Stimulated activated CD4-positive, alpha-beta T cell treated with anti-CD3 and anti-CD28 coated beads, Interleukin-12 subunit alpha, Interleukin-12 subunit beta, amount 100 ng/mL, for 24 hours (primary cell): ENCODE measurements around the gene NEK7.

ENCODE experiments used
- DNase-seq, 2 experiments: peaks; one replicate each; pipeline ENCODE4 v3.0.0-alpha.2; 2020; ENCODE audit warnings: low read depth in 2 of 2

The NEK7 gene

DNA sequence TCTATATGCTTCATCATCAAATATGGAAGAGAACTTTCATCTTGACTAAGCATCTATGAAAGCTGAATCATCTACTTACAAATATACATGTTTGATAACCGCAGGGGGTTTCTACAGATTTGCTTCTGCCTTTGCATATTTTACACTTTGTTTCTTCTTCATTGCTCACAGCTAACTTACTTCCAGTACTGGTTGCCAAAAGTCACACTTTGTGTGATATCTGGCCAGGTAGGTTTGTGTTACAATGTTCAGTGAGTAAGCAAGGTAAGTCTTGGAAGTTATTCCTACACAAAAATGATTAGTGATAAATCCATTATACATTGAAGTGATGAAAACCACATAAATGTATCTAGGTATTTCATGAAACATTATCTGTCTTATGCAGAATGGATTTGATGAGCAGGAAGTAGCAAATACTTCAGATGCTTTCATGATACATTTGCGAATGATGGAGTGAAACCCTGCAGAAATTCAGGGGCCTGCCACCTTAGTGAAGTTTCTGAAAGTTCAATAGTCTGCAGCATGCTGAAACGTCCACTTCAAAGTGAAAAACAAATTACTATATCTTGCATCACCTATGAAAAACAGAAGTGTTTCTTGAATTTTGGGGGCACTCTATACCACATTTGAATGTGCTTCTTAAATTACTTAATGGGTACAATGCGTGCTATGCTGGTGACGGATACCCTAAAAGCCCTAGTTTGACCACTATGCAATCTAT is 196.3 kb downstream of the NEK7 start:
- no peak for DNase-seq

DNA sequence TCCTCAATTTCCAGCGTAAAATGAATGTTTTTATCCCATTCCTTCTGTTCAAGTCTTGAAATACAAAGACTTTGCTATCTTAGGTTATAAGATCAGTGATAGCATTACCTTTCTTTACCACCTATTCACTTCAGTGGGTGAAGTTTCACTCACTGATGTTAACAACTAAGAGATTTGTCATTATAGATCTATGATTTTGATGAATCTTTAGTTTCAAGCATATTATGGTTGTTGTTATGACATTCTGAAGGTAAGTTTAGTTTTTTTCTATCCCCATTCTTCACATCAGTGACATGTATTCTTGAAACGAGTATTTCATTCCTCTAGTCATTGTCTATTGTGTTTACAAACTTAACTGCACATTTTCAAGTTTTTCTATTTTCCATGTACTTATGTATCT is 201.1 kb downstream of the NEK7 start:
- no peak for DNase-seq

DNA sequence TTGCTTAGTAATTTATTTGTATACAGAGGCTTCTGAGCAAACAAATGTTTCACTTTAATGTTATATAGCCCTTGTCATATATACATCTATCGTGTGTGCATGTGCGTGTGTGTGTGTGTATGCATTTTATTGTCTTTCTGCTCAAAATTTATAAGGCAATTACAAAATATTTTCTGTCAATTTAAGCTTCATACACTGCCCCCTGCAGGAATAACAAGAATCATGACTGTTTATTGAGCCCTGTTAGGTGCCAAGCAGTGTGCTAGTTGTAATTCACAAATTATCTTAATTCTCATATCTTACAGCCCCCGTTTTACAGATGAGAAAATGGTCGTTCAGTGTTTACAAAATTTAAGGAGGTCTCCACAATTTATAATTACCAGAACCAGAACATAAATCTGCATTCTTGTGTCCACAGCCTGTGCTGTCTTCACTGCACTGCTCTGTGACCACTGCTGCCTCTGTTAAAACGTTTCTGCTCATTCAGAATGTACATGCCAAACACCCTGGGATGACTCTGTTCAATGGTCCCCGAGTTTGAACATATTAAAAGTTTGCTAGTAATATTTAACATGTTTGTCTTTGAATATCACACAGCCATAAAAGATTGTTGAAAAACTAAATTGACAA is 202.3 kb downstream of the NEK7 start:
- DNase-seq, result no peak

DNA sequence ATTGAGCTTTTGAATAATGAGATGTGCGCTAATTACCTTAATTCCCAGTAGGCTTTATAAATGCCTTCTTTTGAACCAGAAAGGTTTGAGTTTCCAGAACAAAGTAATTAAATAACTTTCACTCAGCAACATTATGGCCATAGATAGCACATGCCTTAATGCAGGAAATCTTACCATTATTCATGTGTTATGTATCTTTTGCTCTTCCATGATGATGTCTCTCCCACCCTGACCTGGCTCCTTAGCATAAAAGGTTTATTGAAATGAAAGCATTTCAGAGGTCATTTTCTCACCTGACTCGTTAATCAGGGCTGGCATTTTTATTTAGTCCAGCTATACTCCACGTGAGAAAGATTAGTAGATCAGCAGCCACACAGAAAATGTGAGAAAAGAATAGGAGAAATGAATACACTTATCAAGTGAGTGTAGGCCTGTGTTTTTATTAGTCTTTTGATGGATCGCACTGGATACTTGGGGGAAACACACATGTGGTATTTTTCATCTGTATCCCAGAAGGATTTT is 203.5 kb downstream of the NEK7 start:
- no peak for DNase-seq

DNA sequence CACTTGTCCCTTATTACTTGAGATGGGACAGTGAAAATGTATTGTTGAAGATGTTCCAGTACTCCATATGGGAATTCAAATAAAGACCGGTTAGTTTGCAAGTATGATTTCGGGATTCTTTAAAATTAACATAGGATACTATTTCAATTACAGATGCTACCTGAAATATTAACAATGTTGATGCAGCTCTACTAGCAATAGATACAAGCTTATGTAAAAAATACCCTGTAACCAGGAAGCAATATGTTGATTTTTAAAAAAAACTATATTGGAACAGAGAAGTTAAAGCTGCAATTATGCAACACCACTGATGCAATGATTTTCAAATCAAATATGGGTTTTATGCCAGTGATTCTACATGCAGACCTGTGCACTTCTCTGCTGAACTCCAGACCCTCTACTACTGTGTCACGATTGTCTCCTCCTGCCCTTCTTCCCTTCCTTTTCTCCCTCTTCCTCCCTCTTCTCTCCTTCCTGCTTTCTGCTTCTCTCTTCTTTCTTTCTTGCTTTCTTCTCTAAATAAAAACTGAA is 204.5 kb downstream of the NEK7 start:
- DNase-seq, result no peak

DNA sequence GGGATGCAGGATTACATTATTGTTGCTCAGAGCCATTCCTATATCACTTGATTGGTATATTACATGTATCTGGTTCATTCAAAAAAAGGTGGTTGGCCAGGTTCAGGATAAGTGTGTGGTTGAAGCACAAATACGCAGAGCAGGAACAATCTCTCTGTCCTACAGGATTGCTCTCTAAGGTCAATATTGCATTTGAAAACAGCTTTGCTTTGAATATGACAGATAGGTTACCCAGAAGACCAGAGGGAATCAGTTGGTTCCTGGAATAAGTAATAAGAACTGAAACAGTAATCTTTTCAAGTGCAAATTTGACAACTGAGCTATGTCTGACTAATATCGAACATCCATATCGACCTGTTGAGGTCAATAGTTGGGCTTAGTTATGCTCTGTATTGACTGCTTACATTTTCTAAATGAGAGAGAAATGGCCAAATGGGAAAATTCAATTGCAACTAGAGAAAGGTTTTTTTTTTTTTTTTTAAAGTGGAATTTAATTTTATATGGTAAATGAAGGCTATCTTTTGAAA is 206.9 kb downstream of the NEK7 start:
- no peak for DNase-seq

DNA sequence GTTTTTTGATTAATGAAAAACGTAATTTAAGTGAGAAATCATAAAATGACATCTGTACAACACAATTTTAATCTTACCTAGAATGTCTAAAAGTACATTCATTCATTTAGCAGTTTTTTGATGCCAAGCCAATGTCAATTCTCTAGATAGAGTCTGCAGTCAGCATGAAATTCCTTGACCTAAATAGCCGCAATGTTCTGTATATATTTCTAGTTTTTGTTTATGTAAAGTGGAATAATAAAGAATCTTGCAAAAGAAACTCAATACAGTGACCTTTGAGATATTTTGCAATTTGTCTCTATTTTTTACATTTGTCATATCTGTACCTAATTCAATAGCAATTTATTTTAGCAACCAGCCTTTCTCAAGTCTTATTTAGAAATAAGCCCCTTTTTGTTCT is 207.7 kb downstream of the NEK7 start:
- no peak for DNase-seq

DNA sequence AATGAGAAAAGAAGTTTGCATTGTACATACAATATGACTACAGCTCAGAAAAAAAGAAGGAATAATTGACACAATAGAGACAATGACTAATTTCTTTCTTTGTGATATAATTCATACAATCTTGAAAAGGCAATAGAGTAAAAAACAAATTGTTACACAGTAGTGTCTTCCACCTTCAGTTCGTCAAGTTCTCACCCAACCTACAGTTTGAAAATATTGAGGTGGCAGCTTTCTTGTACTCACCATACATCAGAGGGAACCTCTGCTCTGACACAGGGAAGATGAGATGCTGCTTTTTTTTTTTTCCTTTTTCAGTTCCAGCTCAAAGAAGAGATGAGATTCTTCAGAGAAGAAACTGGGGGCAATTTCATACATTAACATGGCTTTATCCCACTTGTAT is 210.5 kb downstream of the NEK7 start:
- no peak for DNase-seq

DNA sequence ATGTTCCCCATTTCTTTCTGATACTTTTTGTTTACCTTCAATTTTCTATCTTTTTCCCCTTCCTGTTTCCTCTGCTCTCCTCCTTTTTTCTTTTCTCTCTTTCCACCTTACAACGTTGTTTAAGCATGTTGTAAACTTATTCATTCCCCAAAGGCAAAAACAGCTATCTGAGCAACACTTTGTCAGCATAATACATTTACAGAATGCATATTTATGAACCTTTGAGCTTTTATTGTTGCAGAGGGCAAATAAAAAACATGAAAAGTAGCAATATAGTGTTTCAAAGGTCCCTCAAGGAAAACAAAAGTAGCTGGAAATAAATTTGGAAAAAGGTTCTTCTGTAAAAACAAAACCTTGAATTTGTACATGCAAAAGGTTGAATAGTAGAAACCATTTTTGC is 214.2 kb downstream of the NEK7 start:
- no peak for DNase-seq
